Fibroblast of lung (primary cell): ENCODE data around the gene MILR1.

Source experiments
- CTCF ChIP-seq, 2 donors: IDR thresholded peaks in 1 of 2; conservative IDR thresholded peaks in 1 of 2; 1 replicate in 1 of 2; 2 replicates in 1 of 2; pipeline ENCODE4 v1.5.1; 2011 to 2012; ENCODE audit warnings: low read length in 2 of 2, control low read depth in 1 of 2, inconsistent platforms in 1 of 2, low read depth in 1 of 2, mild to moderate bottlenecking in 1 of 2
- EZH2 ChIP-seq: IDR thresholded peaks from 2 replicates; pipeline ENCODE4 v1.5.1; 2012; ENCODE audit warnings: low read length, control low read depth, mild to moderate bottlenecking; ENCODE audit errors: missing control alignments

DNA sequence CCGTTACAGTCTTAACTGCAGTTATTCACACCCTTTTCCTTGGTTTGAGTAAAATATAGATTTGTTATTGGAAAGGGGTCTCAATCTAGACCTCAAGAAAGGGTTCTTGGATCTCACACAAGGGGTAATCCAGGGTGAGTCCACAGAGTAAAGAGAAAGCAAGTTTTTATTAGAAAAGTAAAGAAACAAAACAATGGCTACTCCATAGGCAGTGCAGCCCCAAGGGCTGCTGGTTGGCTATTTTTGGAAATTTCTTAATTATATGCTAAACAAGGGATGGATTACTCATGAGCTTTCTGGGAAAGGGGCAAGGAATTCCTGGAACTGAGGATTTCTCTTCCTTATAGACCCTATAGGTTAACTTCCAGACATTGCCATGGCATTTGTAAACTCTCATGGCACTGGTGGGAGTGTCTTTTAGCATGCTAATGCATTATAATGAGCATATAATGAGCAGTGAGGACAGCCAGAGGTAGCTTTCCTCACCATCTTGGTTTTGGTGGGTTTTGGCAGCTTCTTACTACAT lies 24.5 kb upstream of the MILR1 start:
- TF ChIP-seq CTCF (conservative IDR thresholded peaks at IDR 0.05 in 1 of 2, IDR thresholded peaks at IDR 0.05 in 1 of 2; ENCODE audit: low read depth in 1 of 2, low read length in 2 of 2) (no peak), EZH2 (no peak)
